ENCODE measurements around the gene DAB2. TPM values are rescaled to one million over a fixed set of nuclear protein-coding genes. Genes with fewer than 3 reads are reported as not detected.

Gene DAB2
- total RNA-seq, 1 donor from 2014 or later: 195 TPM

DNA sequence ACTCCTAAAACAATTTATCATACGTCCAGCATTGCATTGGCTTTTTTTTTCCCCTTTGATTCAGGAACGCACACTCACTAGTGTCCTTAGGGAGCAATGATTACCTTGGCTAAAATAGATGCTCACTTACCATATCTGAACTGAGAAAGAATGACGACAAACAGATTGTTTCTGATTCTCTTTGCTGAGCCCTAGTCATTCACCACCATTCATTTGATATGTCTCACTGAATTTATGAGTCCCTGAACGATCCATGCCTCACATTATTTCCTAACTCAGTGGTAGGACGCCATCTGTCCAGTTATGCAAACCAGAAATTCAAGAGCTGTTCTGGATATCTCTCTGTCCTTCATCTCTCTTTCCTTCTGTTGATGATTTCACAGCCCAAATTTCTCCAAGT is 39.3 kb upstream of the DAB2 start:
- Mint-ChIP-seq H3K4me1 (ENCODE audit: unreplicated experiment) (no peaks in the 10 kb centered on the region), H3K4me3 (ENCODE audit: unreplicated experiment) (no peak overlapping the region), H3K36me3 (ENCODE audit: unreplicated experiment) (no peaks in the 10 kb centered on the region), H3K27ac (ENCODE audit: unreplicated experiment) (no peak overlapping the region), H3K27me3 (ENCODE audit: unreplicated experiment) (no peaks in the 10 kb centered on the region), H3K9me3 (ENCODE audit: unreplicated experiment) (no peaks in the 10 kb centered on the region)
- TF ChIP-seq CTCF (IDR thresholded peaks at IDR 0.05): no peak
- DNase-seq (ENCODE audit: extremely low spot score, unreplicated experiment): no peak

DNA sequence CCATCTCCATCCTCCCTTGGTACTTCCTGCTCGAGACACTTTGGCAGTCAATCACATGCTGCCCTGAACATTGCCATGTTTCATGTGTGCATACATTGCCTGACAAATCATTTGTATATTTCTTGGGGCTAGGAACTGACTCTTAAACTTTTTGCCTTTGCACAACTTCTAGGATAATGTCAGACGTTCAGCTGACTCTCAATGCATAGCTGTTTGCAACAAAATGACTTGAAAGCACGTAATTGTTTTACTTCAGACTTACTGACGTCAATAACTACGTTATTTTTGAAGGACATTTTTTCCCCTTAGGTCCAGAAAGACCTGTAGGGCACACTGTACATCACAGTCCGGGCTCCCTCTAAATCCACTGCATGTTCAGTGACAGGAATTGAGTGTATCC is 37.4 kb upstream of the DAB2 start:
- H3K4me3 Mint-ChIP-seq (ENCODE audit: unreplicated experiment): no peak overlapping the region
- no peaks in the 10 kb centered on the region for H3K27me3 Mint-ChIP-seq (ENCODE audit: unreplicated experiment)
- no peak for TF ChIP-seq CTCF (IDR thresholded peaks at IDR 0.05)
- DNase-seq (ENCODE audit: extremely low spot score, unreplicated experiment): no peak
- peaks cover 4% of the 10 kb centered on the region for H3K4me1 Mint-ChIP-seq (ENCODE audit: unreplicated experiment)
- H3K9me3 Mint-ChIP-seq (ENCODE audit: unreplicated experiment): no peaks in the 10 kb centered on the region
- H3K36me3 Mint-ChIP-seq (ENCODE audit: unreplicated experiment): no peaks in the 10 kb centered on the region
- no peak overlapping the region for H3K27ac Mint-ChIP-seq (ENCODE audit: unreplicated experiment)

- Mint-ChIP-seq H3K27me3 (ENCODE audit: unreplicated experiment) (no peaks in the 10 kb centered on the region), H3K4me1 (ENCODE audit: unreplicated experiment) (peaks cover 4% of the 10 kb centered on the region), H3K27ac (ENCODE audit: unreplicated experiment) (no peak overlapping the region), H3K4me3 (ENCODE audit: unreplicated experiment) (no peak overlapping the region), H3K9me3 (ENCODE audit: unreplicated experiment) (no peaks in the 10 kb centered on the region), H3K36me3 (ENCODE audit: unreplicated experiment) (no peaks in the 10 kb centered on the region)
- TF ChIP-seq CTCF (IDR thresholded peaks at IDR 0.05): no peak
- no peak for DNase-seq (ENCODE audit: extremely low spot score, unreplicated experiment)
Observed at GRCh38 chr5:39461007-39461682, 36.4 kb upstream of the DAB2 start.

- H3K4me3 Mint-ChIP-seq (ENCODE audit: unreplicated experiment): no peak overlapping the region
- H3K36me3 Mint-ChIP-seq (ENCODE audit: unreplicated experiment): no peaks in the 10 kb centered on the region
- DNase-seq (ENCODE audit: extremely low spot score, unreplicated experiment): no peak
Observed at GRCh38 chr5:39459907-39460306, 35.1 kb upstream of the DAB2 start.

DNA sequence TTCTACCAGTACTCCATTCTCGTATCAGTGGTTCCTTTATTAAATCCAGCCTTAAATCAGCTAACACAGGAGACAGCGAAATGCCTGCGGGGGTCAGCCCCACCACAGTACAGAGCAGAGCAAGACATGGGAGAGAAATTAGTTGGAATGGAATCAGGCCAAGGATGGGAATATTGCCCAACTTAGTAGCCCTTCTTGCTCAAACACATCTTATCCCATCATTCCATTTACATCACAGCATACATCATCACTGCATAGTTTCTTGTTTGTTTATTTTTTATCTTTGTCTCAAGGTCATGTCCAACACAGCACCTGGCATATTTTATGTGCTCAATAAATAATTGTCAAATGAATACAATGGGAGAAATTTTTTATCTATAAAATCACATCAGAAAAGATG is 34.3 kb upstream of the DAB2 start:
- TF ChIP-seq CTCF (IDR thresholded peaks at IDR 0.05): no peak

More at GRCh38 chr5:39459907-39460306, 35.1 kb upstream of the DAB2 start:
- Mint-ChIP-seq H3K27ac (ENCODE audit: unreplicated experiment) (no peak overlapping the region), H3K27me3 (ENCODE audit: unreplicated experiment) (no peaks in the 10 kb centered on the region), H3K9me3 (ENCODE audit: unreplicated experiment) (no peaks in the 10 kb centered on the region), H3K4me1 (ENCODE audit: unreplicated experiment) (peaks cover 4% of the 10 kb centered on the region)
- no peak for TF ChIP-seq CTCF (IDR thresholded peaks at IDR 0.05)

More for the DNA sequence above, 34.3 kb upstream of the DAB2 start:
- Mint-ChIP-seq H3K36me3 (ENCODE audit: unreplicated experiment) (no peaks in the 10 kb centered on the region), H3K4me3 (ENCODE audit: unreplicated experiment) (no peak overlapping the region), H3K27me3 (ENCODE audit: unreplicated experiment) (no peaks in the 10 kb centered on the region), H3K9me3 (ENCODE audit: unreplicated experiment) (no peaks in the 10 kb centered on the region), H3K27ac (ENCODE audit: unreplicated experiment) (no peak overlapping the region), H3K4me1 (ENCODE audit: unreplicated experiment) (peaks cover 4% of the 10 kb centered on the region)
- DNase-seq (ENCODE audit: extremely low spot score, unreplicated experiment): no peak
